ENCODE results near the gene TBCEL. TPM values are rescaled to one million over a fixed set of nuclear protein-coding genes. Genes with fewer than 3 reads are reported as not detected.

The TBCEL gene
- total and polyA plus RNA-seq, 2 donors (not counting 3 experiments of a cell fraction or from before 2014, with no cell fraction given) = 5.6 to 19.5 TPM

DNA sequence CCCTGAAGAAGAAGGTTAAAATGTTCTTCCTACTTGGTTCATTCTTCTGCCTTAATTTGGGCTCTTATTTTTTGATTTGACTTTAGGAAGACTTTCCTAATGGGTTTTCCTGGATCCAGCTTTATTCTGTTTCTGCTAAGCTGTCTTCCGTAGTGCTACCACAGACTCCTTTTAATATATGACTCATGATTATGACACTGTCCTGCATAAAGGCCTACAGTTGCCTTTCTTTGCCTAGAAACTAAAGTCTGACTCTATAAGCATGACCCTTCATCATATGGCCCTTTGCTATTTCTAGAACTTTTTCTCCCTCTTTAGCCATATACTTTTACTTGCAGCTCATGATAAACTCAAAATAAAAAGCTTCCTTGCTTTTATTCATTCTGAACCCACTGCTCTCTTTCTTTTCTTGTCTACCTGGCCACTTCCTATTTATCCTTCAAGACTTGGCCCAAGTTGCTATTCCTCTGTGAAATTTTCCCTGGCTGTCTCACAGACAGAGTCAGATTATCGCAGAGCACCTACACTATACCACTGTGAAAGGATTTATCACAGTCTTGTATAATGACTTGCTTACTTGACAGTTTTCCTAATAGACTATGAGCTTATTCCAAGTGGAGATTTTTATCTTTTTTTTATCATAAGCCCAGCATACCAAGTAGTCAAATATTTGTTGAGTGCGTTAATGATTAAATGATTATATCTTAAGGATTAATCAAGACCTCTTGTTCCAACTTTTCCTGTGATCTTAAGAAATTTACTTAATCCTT, 24.7 kb downstream of the TBCEL start:
- intact Hi-C loops (cut with micrococcal nuclease) = no loop called here
- no peak for DNase-seq (ENCODE audit: low read depth, low spot score)

More for the DNA sequence above, 24.7 kb downstream of the TBCEL start:
- ChIA-PET POLR2A (no interaction called here), CTCF (interaction anchor here (0.8 to 1.4 kb wide), 2 partner anchors 9 to 54 kb away, joined by 3 to 6 read pairs; no protein-coding TSS in a partner anchor)
- no peak overlapping the region for H3K4me3 ChIP-seq (replicated peaks in 1 of 3; ENCODE audit: insufficient read depth in 1 of 3, low read depth in 1 of 3, low read length in 3 of 3)
- no peaks in the 10 kb centered on the region for H3K79me2 ChIP-seq (ENCODE audit: control insufficient read depth, insufficient read depth, low read length)
- no peak overlapping the region for H3K4me2 ChIP-seq (ENCODE audit: insufficient read depth, low read length)
- H3K9ac ChIP-seq (replicated peaks; ENCODE audit: extremely low read depth, insufficient read depth, low read length) = no peak overlapping the region
- H3K27ac ChIP-seq (ENCODE audit: insufficient read depth, low read depth, low read length) = no peak overlapping the region
- no peaks in the 10 kb centered on the region for H3K9me3 ChIP-seq (replicated peaks; ENCODE audit: control insufficient read depth, insufficient read depth, low read length)
- no peak for FAIRE-seq
- H2AFZ ChIP-seq (ENCODE audit: low read depth, low read length) = no peak overlapping the region
- H4K20me1 ChIP-seq (replicated peaks; ENCODE audit: control insufficient read depth, extremely low read depth, insufficient read depth, low read length) = peaks cover 2% of the 10 kb centered on the region
- dilution Hi-C loops (cut with MboI; ENCODE audit: extremely low pct_ligation_motif_present, low sequenced_read_pairs) = no loop called here
- H3K4me1 ChIP-seq (ENCODE audit: control insufficient read depth, extremely low read depth, insufficient read depth, low read length) = no peaks in the 10 kb centered on the region
- TF ChIP-seq JUN (IDR thresholded peaks at IDR 0.05; ENCODE audit: borderline replicate concordance, insufficient read depth, insufficient read length, low read depth) (no peak), CTCF (IDR thresholded peaks at IDR 0.05; ENCODE audit: extremely low read depth in 1 of 2, insufficient read depth in 1 of 2, low read depth in 1 of 2, low read length in 2 of 2) (no peak), GATA2 (IDR thresholded peaks at IDR 0.05; ENCODE audit: insufficient read depth, insufficient read length, low read depth, low read length) (no peak), FOS (IDR thresholded peaks at IDR 0.05; ENCODE audit: borderline replicate concordance, insufficient read depth, low read length) (no peak), EZH2 (IDR thresholded peaks at IDR 0.05; ENCODE audit: borderline replicate concordance, low read depth, low read length, severe bottlenecking) (no peak)
- TF ChIP-seq, protein P1, sequence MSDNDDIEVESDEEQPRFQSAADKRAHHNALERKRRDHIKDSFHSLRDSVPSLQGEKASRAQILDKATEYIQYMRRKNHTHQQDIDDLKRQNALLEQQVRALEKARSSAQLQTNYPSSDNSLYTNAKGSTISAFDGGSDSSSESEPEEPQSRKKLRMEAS (IDR thresholded peaks at IDR 0.05; ENCODE audit: insufficient read depth, insufficient read length) = no peak
- no peaks in the 10 kb centered on the region for H3K27me3 ChIP-seq (ENCODE audit: control insufficient read depth in 2 of 2, insufficient read depth in 2 of 2, low read length in 2 of 2)
- no TSS peak for BruUV-seq (replicated peaks)
- H3K9me1 ChIP-seq (replicated peaks; ENCODE audit: control insufficient read depth, extremely low read depth, insufficient read depth, low read length) = no peaks in the 10 kb centered on the region
- peaks cover 0 to 3% of the 10 kb centered on the region in 2 experiments for H3K36me3 ChIP-seq (ENCODE audit: control insufficient read depth in 2 of 2, extremely low read depth in 1 of 2, insufficient read depth in 2 of 2, low read length in 2 of 2)

Measured in endothelial cell of umbilical vein (primary cell).